GM18520 (cell line): ENCODE measurements around the gene LHX8.

Source experiments
- ATAC-seq: cut with Tn5 transposase; IDR thresholded peaks from one replicate; pipeline ENCODE4 v1.9.1; 2021; ENCODE audit not compliant: unreplicated experiment

LHX8 gene

DNA sequence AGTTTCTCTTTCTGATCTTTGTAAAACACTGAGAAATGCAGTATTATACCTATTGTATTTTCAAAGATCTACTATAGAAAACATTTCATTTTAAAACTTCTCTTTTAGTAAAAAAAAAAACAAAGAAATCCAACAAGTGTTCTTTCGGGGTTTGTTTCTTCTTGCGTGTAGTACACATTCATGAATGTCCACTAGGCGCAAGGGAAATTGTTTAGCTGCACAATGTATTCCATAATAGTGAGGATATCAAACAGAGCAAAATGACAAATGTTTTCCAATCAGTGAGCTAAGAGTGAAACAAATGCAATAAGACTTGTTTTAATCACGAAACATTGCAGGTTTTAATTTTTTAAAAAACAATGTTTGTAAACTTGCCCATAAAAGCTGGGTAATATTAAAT is 68.6 kb downstream of the LHX8 start:
- ATAC-seq, result no peak

DNA sequence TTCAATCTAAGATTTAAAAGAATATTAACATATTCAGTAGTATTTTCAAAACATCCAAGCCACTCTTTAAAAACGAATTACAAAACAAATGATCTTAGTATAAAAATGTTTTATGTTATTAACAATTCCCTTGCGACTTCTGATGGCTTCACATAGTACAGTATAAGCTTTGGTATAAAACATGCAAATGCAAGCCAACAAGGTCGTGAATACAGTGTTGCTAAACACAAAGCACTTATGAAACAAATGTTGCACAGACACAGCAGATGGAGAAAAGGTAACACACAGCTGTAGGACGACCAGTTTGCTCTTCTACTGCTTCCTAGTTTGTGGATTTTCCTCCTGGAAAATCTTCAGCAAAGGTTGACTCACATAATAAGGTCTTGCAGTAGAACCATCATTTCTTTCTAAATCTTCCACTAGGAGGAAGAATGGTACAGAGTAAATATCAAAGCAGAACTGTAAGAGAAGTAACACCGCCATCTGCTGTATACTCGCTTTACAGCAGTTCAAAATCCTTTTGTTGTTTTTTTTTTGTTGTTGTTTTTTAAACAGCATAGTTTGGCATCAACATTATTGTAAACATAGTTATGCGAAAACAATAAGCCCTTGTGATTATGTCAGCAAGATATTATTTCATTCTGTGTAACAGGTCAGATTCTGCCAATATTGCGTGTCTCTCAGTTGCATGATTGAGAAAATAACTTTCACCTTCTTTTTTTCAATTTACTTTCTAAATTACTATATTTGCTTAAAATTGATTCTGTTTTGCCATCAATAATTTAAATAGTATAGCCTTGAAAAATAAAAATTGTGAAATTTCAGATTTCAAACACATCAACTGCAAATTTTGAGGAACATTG is 69.5 kb downstream of the LHX8 start:
- peak; percentile 72 for ATAC-seq

DNA sequence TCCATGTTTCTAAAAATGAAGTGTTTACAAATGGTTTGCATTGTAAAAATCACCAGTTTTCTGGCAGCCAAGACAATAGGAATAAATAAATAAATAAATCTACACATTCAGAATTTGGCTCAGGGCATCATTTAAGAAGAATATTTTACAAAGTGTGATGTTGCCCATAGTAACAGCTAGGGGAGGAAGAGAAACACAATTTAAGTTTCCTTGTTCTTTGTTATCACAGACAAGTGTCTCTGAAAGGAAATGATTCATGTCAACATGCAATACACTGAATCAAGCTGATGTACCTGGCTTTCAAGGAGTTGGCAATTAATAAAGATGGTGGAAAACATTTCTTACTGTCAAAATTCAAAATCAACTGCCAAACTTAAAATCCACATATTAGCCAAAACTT is 74.7 kb downstream of the LHX8 start:
- ATAC-seq, result no peak
